Sigmoid colon (tissue), 4 donors: ENCODE data around the gene BAZ1B.
"Not testable (repeated sequence)": the region's sequence is repeated elsewhere in the genome, so short reads cannot be mapped to it uniquely, and the experiment has no call there.

Source experiments
- EP300 ChIP-seq, 4 donors: sonication (generic); formaldehyde crosslinking; IDR thresholded peaks; one replicate each; pipeline ENCODE4 v1.6.1; 2017; ENCODE audit warnings: antibody characterized with exemption in 4 of 4
- TF ChIP-seq, protein P1 (sequence below), 4 experiments: fragments of 450-650 bp in 3 of 4; fragments of 200-600 bp in 1 of 4; IDR thresholded peaks; one replicate each; pipeline ENCODE4 v1.5.1; 2016 to 2019; ENCODE audit warnings: antibody characterized with exemption in 4 of 4, mild to moderate bottlenecking in 3 of 4, moderate library complexity in 2 of 4

GRCh38 chr7:73481521-73481920 lies 40.6 kb downstream of the BAZ1B start:
- TF ChIP-seq, protein P1, sequence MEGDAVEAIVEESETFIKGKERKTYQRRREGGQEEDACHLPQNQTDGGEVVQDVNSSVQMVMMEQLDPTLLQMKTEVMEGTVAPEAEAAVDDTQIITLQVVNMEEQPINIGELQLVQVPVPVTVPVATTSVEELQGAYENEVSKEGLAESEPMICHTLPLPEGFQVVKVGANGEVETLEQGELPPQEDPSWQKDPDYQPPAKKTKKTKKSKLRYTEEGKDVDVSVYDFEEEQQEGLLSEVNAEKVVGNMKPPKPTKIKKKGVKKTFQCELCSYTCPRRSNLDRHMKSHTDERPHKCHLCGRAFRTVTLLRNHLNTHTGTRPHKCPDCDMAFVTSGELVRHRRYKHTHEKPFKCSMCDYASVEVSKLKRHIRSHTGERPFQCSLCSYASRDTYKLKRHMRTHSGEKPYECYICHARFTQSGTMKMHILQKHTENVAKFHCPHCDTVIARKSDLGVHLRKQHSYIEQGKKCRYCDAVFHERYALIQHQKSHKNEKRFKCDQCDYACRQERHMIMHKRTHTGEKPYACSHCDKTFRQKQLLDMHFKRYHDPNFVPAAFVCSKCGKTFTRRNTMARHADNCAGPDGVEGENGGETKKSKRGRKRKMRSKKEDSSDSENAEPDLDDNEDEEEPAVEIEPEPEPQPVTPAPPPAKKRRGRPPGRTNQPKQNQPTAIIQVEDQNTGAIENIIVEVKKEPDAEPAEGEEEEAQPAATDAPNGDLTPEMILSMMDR (IDR thresholded peaks at IDR 0.05), result not testable (repeated sequence)
- TF ChIP-seq EP300 (IDR thresholded peaks at IDR 0.05), result not testable (repeated sequence)
